Erythroblast (primary cell): Measurements from ENCODE around the gene LONRF2.

ENCODE experiments used
- GATA1 ChIP-seq: IDR thresholded peaks from 2 replicates; pipeline ENCODE4 v1.6.1; 2011; ENCODE audit warnings: low read depth, mild to moderate bottlenecking, control low read depth, low read length, moderate library complexity
- POLR2A ChIP-seq: IDR thresholded peaks from 2 replicates; pipeline ENCODE4 v1.6.1; 2011; ENCODE audit warnings: mild to moderate bottlenecking, low read length

DNA sequence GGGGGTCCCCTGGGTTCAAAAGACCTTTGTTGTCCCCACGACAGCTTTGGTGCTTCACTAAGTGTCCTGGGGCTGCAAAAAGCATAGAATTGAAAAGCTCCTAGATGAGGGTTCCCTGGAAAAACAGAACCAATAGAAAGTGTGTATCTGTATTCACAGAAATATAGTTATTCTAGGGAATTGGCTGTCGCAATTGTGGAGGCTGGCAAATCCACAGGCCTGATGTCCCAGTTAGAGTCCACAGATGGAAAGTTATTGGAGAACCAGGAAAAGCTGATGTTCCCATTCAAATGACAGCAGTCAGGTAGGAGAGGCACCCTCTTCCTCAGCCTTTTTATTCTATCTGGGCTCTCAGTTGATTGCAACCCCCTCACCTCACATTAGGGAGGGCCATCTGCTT is 65.5 kb downstream of the LONRF2 start:
- TF ChIP-seq POLR2A (no peak), GATA1 (no peak)
